ENCODE measurements around the gene COX14.
"Not testable (repeated sequence)": the region's sequence is repeated elsewhere in the genome, so short reads cannot be mapped to it uniquely, and the experiment has no call there.

COX14 gene

GRCh38 chr12:50077099-50077498, 34.9 kb upstream of the COX14 start:
- TF ChIP-seq CTCF (IDR thresholded peaks at IDR 0.05; ENCODE audit: low read depth, low read length, missing control alignments): no peak
- no peak overlapping the region for H3K4me3 ChIP-seq (ENCODE audit: low read depth, low read length)
- DNase-seq (ENCODE audit: low read depth): no peak

- no peak overlapping the region for H3K4me3 ChIP-seq (ENCODE audit: low read depth, low read length)
- no peak for TF ChIP-seq CTCF (IDR thresholded peaks at IDR 0.05; ENCODE audit: low read depth, low read length, missing control alignments)
- no peak for DNase-seq (ENCODE audit: low read depth)
Measured at GRCh38 chr12:50078281-50078680, 33.8 kb upstream of the COX14 start.

- no peak for TF ChIP-seq CTCF (IDR thresholded peaks at IDR 0.05; ENCODE audit: low read depth, low read length, missing control alignments)
- DNase-seq (ENCODE audit: low read depth): no peak
- no peak overlapping the region for H3K4me3 ChIP-seq (ENCODE audit: low read depth, low read length)
Measured at GRCh38 chr12:50079771-50080170, 32.3 kb upstream of the COX14 start.

- no peak for TF ChIP-seq CTCF (IDR thresholded peaks at IDR 0.05; ENCODE audit: low read depth, low read length, missing control alignments)
- no peak overlapping the region for H3K4me3 ChIP-seq (ENCODE audit: low read depth, low read length)
- DNase-seq (ENCODE audit: low read depth): no peak
Measured at GRCh38 chr12:50081096-50081808, 30.8 kb upstream of the COX14 start.

GRCh38 chr12:50082644-50083043, 29.4 kb upstream of the COX14 start:
- DNase-seq (ENCODE audit: low read depth): no peak
- no peak overlapping the region for H3K4me3 ChIP-seq (ENCODE audit: low read depth, low read length)
- no peak for TF ChIP-seq CTCF (IDR thresholded peaks at IDR 0.05; ENCODE audit: low read depth, low read length, missing control alignments)

- TF ChIP-seq CTCF (IDR thresholded peaks at IDR 0.05; ENCODE audit: low read depth, low read length, missing control alignments): no peak
- DNase-seq (ENCODE audit: low read depth): no peak
- no peak overlapping the region for H3K4me3 ChIP-seq (ENCODE audit: low read depth, low read length)
Measured at GRCh38 chr12:50083301-50083700, 28.7 kb upstream of the COX14 start.

- H3K4me3 ChIP-seq (ENCODE audit: low read depth, low read length): peak overlapping the region; percentile 89
- DNase-seq (ENCODE audit: low read depth): not testable (repeated sequence)
Measured at GRCh38 chr12:50084409-50084774, 27.6 kb upstream of the COX14 start.
